GM03348 (cell line): Measurements from ENCODE around the gene SOCS1.
"Not testable (repeated sequence)": the region's sequence is repeated elsewhere in the genome, so short reads cannot be mapped to it uniquely, and the experiment has no call there.

Experiments
- DNase-seq: peaks from one replicate; pipeline ENCODE4 v3.0.0; 2012; ENCODE audit warnings: low spot score

SOCS1 gene, protein sequence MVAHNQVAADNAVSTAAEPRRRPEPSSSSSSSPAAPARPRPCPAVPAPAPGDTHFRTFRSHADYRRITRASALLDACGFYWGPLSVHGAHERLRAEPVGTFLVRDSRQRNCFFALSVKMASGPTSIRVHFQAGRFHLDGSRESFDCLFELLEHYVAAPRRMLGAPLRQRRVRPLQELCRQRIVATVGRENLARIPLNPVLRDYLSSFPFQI

GRCh38 chr16:11255737-11256660, at the start of gene SOCS1:
TSS of gene SOCS1 (minus strand) at chr16:11256204. CDS start at chr16:11255478, 726 bp downstream.
- peak; percentile 96 for DNase-seq

GRCh38 chr16:11303405-11304138, 47.6 kb upstream of the SOCS1 start:
- no peak for DNase-seq

DNA sequence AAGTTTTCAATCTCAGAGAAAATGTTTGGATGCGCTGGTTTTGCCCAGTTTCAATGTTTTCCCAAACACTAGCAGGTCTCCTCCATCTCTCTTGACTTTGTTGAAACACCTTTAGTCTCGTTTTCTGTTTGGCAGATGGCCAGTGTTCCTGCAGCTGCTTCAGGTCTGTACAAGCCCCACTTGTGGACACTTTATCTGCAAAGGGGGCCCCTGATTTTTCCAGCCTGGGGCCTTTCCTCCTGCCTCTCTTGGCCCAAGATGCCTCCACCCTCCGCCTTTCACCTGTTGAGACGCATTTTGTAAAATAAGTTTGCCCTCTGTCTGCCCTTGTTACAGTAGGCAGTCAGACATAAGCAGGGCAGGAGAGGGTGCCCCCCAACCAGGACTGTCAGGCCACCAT, 47.0 kb upstream of the SOCS1 start:
- no peak for DNase-seq

- DNase-seq, result no peak
Observed at GRCh38 chr16:11301645-11302501, 45.9 kb upstream of the SOCS1 start.

DNA sequence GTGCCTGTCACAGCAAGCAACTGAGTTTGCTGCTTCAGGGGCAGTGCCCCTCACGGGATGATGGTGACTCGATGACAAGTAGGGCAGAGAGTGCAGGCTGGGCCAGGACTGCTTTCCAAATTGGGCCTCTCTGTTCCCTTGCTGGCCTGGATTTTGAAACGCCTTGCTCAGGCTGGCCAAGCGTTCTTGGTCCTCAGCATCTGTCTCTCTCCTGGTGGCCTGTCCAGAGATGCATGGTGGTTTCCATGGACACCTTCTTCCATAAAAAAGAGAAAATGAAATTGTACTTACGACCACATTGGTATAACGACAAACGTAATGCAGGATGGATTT, 44.5 kb upstream of the SOCS1 start:
- no peak for DNase-seq

GRCh38 chr16:11299865-11300559, 44.0 kb upstream of the SOCS1 start:
- no peak for DNase-seq

DNA sequence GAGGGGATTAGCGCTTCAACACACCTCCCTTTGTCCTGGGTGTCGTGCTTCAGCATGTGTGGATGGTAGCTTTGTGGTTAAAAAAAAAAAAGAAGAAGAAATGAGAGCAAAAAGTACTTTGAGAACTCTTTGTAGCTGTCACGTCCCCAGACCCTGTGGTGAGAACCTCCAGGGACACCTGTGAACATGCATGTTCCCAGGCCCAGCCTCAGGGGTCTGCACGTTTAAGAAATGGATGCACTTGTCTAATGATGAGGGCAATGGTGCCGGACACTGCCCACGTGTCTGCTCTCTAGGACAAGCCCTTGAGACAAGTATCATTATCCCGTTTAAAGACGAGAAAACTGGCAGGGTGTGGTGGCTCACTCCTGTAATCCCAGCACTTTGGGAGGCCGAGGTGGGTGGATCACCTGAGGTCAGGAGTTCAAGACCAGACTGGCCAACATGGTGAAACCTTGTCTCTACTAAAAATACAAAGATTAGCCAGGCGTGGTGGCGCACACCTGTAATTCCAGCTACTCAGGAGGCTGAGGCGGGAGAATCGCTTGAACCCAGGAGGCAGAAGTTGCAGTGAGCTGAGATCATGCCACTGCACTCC, 43.0 kb upstream of the SOCS1 start:
- not testable (repeated sequence) for DNase-seq

DNA sequence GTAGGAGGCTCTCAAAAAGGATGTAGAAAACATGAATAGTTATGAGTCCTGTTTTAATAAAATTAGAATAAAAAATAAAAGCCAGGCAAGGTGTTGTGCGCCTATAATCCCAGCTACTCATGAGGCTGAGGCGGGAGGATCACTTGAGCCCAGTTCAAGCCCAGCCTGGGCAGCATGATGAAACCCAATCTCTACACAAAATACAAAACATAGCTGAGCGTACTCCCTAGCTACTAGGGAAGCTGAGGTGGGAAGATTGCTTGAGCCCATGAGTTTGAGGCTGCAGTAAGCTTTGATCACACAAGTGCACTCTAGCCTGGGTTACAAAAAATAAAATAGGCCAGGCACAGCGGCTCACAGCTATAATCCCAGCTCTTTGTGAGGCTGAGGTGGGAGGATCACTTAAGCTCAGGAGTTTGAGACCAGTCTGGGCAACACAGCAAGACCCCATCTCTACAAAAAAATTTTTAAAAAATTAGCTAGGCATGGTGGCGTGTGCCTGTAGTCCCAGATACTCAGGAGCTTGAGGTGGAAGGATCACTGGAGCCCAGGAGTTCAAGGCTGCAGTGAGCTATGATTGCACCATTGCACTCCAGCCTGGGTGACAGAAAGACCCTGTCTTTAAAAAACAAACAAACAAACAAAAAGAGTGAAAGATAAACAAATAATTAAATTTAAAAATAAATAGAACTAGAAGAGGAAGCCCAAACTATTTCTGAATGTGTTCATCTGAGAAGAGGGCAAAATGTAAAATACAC, 42.3 kb upstream of the SOCS1 start:
- no peak for DNase-seq

- DNase-seq, result peak; percentile 87
Observed at GRCh38 chr16:11297492-11298142, 41.6 kb upstream of the SOCS1 start.

DNA sequence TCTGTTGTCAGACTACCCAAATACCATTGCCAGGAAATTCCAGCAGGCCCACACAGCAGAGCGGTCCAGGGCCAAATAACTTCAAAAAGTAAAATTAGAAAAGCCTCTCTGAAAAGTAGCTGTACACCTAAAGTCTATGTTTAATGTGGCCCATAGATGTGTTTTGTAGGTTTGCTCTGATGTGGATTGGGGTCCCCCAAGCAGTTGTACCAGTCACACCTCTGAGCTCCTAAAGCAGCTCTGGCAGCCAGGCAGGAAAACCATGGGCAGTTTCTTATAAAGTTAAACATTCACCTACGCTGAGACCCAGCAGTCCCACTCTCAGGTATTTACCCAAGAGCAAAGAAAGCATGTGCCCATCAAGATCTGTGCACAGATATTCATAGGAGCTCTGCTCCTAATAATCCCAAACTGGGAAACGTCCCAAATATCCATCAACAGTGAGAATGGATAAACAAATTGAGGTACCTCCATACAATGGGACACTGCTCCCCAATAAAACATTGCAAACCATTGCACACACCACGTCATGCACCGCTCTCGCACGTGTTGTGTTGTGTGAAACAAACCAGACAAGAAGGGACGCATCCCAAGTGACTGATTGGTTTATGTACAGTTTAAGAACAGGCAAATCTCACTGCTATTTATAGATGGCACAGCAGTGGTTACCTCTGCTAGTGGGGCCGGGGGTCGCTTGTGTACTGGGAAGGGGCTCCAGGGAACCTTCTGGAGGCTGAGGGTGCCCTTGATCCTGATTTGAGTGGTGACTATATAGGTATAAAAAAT, 40.9 kb upstream of the SOCS1 start:
- no peak for DNase-seq

GRCh38 chr16:11296351-11296705, 40.3 kb upstream of the SOCS1 start:
- no peak for DNase-seq

GRCh38 chr16:11295672-11296071, 39.7 kb upstream of the SOCS1 start:
- no peak for DNase-seq

DNA sequence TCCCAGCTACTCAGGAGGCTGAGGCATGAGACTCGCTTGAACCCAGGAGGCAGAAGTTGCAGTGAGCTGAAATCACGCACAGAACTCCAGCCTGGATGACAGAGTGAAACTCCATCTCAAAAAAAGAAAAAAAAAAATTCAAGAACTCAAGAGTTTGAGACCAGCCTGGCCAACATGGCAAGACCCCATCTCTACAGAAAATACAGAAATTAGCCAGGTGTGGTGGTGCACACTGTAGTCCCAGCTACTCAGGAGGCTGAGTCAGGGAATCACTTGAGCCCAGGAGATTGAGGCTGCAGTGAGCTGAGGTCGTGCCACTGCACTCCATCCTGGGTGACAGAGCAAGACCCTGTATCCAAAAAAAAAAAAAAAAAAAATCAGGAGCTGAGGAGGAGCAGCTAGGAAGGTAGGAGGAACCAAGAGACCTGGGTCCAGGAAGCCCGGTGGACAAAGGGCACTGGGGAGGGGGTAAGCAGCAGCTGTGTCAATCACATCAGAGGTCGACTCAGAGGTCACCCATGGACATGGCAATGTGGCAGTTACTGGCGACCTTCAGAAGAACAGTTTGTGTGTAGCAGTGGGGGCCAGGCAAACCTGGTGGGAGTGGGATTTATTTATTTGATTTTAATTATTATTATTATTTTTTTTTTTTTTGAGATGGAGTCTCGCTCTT, 36.2 kb upstream of the SOCS1 start:
- no peak for DNase-seq

- no peak for DNase-seq
Observed at GRCh38 chr16:11291091-11291703, 35.2 kb upstream of the SOCS1 start.

DNA sequence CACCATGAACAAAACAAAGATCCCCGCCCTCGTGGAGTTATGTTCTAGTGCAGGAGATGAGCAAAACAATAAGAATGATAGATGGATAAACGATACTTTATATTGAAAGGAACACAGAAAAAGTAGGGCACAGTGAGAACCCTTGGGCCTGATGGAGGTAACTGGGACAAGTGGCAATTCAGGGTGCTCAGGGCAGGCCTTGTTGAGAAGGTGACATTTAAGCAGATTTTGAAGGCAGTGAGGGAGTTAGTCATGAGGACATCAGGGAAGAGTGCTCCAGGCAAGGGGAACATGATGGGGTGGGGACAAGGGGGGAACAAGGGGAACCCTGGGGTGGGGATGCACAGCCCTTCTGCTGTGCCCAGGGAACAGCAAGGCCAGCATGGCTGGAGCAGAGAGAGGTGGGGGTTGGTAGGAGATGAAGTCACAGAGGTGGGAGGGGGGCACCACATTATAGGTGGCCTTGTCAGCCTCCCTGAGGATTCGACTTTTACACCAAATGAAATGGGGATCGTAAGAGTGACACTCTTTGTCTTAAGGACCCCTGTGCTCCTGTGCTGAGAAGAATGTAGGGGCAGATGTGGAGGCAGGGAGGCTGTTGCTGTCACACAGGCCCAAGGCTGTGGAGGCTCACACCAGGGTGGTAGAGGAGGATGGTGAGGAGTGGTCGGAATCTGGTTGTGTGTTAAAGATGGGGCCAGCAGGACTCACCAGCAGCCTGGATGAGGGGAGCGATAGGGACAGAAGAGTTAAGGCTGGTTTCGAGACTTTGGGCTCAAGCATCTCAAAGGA, 34.3 kb upstream of the SOCS1 start:
- DNase-seq, result no peak

- not testable (repeated sequence) for DNase-seq
Observed at GRCh38 chr16:11289696-11290095, 33.7 kb upstream of the SOCS1 start.

DNA sequence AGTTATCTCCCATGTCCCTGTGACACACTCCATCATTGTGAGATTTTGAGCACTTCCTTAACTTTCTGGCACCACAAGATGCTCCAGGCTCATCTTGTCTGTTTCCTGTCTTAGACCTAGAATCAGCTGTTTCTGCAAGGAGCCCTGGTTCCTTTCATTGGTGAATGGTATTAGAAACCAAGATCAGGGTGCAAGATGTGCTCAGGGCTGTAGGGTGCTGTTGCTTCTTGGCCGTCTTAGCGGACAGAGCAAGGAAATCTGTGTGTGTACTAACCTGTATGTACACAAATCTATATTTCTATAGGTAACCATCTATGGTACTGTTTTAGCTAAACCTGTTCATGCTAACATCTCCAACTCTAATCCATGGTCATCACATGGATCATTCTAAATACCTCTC, 33.2 kb upstream of the SOCS1 start:
- no peak for DNase-seq
